ENCODE data around the gene HCFC2.

- TF ChIP-seq CTCF (IDR thresholded peaks at IDR 0.05; ENCODE audit: control extremely low read depth in 1 of 3, insufficient read depth in 1 of 3, low read depth in 1 of 3, low read length in 3 of 3), result no peak
- no peak for TF ChIP-seq SRF (IDR thresholded peaks at IDR 0.05; ENCODE audit: low read depth, low read length)
- TF ChIP-seq POLR2A (IDR thresholded peaks at IDR 0.05; ENCODE audit: control extremely low read depth in 1 of 2, low read depth in 2 of 2, low read length in 2 of 2), result peak; percentile 58 to 75
- TF ChIP-seq JUN (IDR thresholded peaks at IDR 0.05; ENCODE audit: low read depth, low read length), result no peak
- TF ChIP-seq SP1 (IDR thresholded peaks at IDR 0.05; ENCODE audit: low read depth, low read length), result no peak
- no peak for TF ChIP-seq CHD2 (IDR thresholded peaks at IDR 0.05; ENCODE audit: low read length)
- TF ChIP-seq E2F6 (IDR thresholded peaks at IDR 0.05), result no peak
- TF ChIP-seq CEBPB (IDR thresholded peaks at IDR 0.05; ENCODE audit: low read depth, low read length), result no peak
- TF ChIP-seq RAD21 (IDR thresholded peaks at IDR 0.05 in 1 of 2, conservative IDR thresholded peaks at IDR 0.05 in 1 of 2; ENCODE audit: low read depth in 2 of 2, low read length in 2 of 2), result no peak
- no peak for TF ChIP-seq RFX5 (IDR thresholded peaks at IDR 0.05; ENCODE audit: borderline replicate concordance, low read depth, low read length)
- no peak for TF ChIP-seq BCL11A (IDR thresholded peaks at IDR 0.05; ENCODE audit: low read depth in 2 of 2, low read length in 2 of 2)
- no peak for TF ChIP-seq TCF12 (IDR thresholded peaks at IDR 0.05; ENCODE audit: low read depth, low read length)
- TF ChIP-seq SP2 (IDR thresholded peaks at IDR 0.05; ENCODE audit: low read length), result no peak
- no peak for TF ChIP-seq USF2 (IDR thresholded peaks at IDR 0.05; ENCODE audit: low read length)
Measured at GRCh38 chr12:104137001-104137901, 72.9 kb downstream of the HCFC2 start.

Measured in H1 (cell line).